Hindlimb muscle (tissue), 1 donor: ENCODE results near the gene BZW2. TPM values are rescaled to one million over a fixed set of nuclear protein-coding genes. Genes with fewer than 3 reads are reported as not detected.

Experiments used
- DNase-seq: peaks from one replicate; pipeline ENCODE4 v3.0.0-alpha.2; 2013
- polyA plus RNA-seq: library from polyadenylated mRNA; unstranded; fragments of 120-200 nt; gene quantifications from one replicate; pipeline ENCODE4 v1.2.1, GENCODE V29; 2013; ENCODE audit not compliant: insufficient read length

BZW2 gene
- polyA plus RNA-seq, 1 donor = 142 TPM

DNA sequence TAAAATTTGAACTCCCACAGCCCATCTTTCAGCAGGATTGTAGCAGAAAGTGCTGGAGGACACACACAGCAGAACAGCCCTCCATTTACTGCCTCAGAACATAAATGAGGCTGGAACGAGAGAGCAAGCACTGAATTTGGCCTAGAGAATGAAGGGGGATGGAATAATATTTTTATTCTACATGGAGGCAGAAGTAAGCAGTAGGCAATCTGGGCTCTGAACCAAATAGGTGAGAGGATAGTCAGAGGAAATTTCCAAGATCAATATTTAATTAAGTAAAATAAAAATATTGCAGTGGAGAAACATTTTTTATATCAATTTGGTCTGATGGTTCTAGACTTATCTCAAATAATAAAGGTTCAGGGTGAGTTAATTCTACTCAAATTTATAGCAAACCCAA lies 78.4 kb downstream of the BZW2 start:
- DNase-seq = no peak

DNA sequence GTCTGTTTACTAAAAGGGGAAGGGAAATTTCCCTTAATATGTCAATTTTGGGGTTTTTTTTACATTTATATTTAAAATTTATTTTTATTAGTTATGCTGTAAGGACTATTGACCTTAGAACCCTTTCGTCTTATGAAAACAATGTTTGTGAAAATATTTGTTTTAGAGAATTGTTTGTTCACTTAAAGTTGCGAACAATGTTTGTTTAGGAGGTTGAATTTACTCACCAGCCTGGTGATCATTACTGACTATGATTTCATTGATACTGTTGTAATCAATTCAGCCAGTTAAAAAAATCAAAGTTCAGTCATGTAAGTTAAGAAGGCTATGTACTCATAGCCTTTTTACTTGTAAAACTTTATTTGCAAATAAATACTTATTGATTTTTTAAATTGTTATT lies 80.2 kb downstream of the BZW2 start:
- DNase-seq = no peak

DNA sequence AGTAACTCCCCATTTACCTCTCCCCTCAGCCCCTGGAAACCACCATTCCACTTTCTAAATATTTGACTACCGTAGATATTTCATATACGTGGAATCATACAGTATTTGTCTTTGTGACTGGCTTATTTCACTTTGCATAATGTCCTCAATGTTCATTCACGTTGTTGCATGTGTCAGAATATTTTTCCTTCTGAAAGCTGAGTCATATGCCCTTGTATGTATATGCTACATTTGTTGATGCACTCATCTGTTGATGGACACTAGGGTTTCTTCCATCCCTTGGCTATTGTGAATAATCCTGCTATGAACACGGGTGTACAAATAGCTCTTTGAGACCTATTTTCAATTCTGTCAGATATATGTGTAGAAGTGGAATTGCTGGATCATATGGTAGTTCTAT lies 81.8 kb downstream of the BZW2 start:
- no peak for DNase-seq

DNA sequence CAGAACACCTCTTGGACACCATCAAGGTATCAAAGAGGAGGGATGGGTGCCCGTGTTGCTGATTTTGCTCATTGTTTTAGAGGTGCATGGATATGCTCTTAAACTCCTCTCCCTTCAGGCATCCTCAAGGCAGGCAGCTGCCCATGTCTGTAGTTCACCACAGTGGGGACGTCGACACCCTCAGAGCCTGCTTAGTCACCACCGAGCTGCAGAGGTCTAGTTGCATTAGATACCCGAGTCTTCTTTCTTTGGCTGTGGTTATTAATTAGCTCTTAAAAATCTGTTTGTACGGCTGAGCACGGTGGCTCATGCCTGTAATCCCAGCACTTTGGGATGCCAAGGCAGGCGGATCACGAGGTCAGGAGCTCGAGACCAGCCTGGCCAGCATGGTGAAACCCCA lies 82.8 kb downstream of the BZW2 start:
- DNase-seq = no peak

DNA sequence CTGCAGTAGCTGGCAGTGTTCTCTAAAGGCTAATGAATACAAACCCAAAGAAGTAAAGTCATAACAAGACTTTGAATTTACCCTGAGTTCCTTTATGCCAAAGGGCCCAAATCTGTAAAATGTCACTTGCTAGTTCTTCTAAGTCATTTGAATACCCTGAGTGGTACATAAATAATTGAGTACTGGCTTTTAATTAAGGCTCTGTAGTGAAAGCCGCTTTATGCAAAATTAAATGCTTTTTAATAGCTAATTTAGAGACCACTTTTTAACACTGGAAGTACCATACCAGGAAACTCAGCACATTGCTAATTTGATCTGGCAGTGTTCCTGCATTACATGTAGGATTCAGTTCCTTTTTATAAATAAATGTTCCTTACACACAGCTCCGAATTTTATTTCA lies 83.6 kb downstream of the BZW2 start:
- no peak for DNase-seq

DNA sequence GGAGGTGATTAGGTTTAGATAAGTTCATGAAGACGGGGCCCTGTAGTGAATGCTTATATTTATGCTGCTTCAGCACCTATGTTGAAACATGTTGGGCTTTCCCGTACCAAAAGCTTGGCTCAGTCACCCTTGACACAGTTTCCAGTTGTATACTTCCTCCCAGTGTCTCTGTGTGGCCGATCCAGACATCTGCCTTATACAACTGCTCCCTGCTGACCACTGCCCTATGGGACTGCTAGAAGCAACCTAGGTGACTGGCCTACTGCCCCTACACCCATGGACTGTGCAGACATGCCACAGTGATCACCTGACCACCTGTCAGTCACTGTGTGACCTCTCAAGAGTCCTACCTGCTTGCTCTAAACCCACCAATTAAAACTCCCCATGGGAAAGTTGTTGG lies 85.0 kb downstream of the BZW2 start:
- DNase-seq = no peak

DNA sequence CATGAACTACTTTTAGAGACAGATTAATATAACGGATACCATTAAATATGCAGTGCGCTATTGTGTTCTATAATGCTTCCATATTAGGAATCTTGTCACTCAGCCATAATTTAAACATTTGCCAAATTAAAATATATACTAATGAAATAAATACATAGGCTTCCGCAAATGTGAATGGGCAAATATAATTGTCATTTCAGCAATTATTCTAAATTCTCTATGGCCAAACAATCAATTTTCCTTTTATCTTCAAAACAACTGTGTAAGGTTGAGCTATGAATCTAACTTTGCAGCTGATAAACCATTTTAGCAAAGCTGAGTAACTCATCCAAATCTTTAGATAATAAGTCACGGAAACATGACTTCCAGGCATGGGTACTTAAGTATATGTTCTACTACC lies 86.8 kb downstream of the BZW2 start:
- DNase-seq = no peak

DNA sequence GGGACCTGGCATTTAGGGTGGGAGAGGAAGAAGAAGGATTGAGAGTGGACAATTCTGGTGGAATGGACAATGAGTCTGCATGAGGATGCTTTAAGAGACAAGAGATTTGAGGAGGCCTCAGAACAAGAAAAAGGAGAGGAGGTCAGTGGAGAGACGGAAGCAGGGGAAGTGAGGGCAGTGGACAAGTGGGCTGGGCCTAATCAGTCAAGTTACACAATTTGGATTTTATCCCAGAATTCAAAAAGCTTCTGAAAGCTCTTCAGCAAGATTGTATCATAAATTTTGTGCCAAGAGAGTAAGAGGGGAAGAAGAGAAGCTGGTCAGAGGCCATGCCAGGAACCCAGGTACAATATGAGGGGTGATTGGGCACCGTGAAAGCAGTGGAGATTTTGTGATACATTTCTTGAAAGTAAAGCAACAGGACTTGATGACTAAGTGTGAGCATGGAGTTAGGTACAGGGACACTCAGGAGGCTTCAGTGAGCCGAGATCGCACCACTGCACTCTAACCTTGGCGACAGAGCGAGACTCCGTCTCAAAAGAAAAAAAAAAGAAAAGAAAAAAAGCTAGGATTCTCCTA lies 88.3 kb downstream of the BZW2 start:
- DNase-seq = no peak

DNA sequence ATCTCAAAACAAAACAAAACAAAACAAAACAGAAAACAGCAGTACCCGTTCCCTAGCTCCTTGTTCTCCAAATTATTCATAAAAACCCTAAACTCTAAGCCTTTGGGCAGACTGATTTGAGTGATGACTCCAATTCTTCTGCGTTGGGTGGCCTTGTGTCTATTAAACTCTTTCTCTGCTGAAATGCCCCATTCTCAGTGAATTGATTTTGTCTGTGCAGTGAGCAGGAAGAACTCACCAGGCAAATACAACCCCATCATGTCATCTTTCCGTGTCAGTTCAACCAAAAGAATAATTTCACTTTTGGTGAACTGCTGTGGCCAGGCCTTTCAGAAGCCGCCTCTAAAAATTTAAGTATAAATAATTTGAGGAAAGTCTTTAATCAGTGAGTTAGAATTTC lies 89.0 kb downstream of the BZW2 start:
- DNase-seq = no peak

DNA sequence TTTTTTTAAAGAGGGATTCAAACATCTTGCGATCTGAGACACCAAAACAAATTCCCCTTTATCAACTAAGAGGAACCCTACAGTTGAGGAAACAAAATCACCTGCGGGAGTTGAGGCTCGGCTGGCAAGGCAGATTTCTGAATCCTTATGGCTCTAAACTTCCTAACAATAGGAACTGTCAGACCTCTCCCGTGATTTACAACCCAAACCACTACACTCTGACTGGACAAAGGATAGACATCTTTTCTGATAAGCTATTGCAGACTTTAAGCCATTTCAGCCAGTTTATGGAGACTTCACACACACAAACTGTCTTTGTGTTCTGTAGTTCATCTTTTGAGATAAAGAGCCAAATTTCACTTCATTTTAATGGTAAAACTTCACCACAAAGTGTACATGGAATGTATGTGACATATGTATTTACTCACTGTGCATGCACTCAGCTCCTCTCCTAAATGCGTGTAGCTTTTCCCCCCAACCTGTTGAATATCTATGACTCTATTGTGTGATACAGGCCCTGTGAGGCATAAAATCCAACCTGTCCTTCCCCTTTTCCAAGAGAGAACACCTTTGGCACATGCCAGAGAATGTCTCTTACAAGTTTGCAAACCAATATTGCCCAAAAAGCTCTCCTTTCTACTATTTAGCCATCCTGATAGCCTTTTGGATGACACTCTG lies 92.2 kb downstream of the BZW2 start:
- DNase-seq = no peak

DNA sequence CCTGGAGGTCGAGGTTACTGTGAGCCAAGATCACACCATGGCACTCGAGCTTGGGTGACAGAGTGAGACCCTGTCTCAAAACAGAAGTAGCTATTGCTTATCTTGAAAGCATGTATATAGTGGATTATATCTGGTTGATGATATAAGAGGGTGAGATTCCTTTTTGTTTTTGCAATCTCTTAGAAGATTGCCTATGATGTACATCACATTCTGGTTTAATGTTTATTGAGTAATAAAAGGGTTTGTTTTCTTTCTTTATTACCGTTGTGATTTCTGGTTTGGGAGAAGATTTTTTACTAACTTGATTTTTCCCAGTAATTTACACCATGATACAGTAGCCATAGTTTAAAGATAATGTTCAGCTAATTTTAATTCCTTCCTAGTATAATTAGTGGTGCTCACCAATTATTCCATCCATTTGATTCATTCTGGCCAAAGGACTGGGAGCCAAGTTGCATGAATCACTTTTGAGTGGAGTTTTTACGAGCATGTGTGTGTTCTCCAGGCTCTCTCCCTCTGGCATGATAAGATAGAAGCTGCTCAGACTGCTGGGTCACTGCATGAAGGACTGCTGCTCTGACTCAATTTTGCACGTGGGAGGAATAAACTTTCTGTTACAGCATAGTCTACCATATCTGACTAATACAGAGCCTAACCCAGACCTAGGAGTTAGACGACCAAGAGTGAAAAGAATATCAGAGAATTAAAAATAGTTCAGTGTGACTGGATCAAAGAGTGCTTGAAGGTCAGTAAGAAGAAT lies 94.1 kb downstream of the BZW2 start:
- DNase-seq = no peak

DNA sequence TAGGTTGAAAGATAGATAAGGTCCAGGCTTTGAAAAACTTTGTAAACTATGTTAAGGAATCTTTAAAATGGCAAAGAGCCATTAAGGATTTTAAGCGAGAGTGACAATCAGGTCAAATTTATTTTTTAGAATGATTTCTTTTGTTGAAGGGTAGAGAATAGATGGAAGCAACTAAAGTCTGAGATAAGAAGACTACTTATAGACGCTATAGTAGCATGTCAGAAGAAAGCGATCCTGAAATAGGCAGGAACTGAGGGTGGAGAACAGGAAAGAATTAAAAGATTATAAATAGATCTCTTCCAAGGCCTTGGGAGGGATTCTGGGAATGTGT lies 94.6 kb downstream of the BZW2 start:
- no peak for DNase-seq

DNA sequence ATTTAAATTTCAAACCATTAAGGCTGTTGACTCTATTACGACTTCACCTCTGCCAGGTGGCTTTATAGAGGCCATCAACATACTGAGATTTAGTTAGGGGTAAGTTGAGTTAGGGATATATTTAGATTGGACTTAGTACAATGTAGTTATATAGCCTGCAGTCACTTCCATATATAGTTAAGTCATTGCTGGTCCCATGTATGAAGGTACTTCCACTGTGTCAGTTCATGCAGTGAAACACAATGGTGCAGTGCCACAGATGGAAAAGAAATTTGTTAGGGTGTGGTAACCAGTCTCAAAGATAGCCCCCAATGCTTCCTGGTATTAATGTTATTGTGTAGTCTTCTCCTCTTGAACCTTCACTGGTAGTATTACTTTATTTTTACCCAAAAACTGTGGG lies 95.0 kb downstream of the BZW2 start:
- no peak for DNase-seq

DNA sequence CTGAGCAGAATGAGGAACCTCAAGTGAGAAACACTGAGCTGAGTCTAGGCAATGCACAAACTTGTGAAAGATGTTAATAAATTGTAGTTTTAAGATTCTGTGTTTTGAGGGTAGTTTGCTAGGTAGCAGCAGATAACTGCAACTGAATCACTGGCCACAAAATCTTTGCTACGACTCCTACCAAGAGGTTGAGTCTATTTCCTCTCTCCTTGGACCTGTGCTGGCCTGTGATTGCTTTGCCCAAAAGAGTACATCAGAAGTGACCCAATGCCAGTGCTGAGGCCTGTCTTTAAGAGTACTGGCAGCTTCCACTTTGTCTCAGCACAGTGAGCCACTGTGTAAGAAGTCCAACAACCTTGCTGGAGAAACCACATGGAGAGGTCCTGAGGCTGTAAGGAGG lies 95.7 kb downstream of the BZW2 start:
- no peak for DNase-seq

DNA sequence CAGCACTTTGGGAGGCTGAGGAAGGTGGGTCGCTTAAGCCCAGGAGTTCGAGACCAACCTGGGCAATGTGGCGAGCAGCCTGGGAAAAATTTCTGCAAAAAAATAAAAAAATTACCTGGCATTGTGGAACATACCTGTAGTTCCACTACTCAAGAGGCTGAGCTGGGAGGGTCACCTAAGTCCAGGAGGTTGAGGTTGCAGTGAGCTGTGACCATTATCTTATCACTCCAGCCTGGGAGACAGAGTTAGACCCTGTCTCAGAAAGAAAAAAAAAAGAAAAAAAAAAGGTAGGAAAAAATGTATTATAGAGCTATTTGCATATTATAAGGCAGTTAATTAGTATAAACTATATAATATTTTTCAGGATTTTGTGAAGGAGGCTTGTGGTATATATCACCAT lies 96.6 kb downstream of the BZW2 start:
- DNase-seq = no peak

DNA sequence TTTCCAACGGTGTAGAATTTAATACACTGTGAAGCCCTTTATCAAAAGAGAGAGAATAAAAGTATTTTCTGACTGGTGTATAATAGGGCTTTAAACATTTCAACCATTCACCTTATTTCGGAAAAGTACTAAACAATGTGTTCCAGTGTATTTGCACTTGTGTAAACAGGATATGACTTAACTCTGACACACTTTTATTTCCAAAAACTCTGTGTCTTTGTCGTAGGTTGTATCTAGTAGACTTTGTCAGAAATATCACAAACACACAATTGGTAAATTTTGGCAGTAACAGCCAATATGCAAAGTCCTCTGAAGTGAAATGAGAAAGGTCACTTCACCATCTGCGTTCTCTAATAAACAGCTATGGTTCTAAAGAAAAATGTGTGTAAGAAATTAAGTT lies 97.3 kb downstream of the BZW2 start:
- DNase-seq = no peak

DNA sequence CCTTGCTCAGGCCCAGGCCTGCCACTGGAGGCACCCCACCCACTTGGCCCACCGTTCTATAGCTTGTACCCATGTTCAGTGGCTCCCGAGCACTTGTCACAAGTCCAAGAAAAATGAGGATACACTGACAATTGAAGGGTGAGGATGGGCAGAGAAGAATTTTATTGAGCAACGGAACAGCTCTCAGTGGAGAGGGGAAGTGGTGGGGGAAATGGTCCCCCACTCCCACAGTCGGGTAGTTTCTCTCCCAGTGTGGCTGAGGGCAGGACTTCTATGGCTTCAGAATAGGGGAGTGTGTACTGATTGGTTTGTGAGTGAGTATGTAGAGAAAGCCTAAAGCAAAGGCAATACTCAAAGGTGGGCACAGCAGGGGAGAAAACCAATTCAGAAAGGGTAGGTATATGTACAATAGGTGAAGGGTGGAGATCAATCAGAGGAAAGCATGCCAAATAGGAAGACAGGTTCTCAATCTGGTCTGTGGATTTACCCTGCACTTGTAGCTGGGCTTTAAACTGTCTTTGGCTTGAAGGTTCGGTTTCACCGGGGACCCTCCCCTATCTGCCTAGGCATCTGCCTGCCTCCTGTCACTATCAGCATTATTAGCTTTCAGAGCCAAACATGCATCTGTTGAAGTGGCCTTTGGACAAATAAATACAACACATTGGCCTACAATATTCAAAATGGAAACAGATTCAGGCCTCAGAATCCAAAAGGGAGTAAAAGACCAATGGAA lies 98.7 kb downstream of the BZW2 start:
- DNase-seq = no peak

DNA sequence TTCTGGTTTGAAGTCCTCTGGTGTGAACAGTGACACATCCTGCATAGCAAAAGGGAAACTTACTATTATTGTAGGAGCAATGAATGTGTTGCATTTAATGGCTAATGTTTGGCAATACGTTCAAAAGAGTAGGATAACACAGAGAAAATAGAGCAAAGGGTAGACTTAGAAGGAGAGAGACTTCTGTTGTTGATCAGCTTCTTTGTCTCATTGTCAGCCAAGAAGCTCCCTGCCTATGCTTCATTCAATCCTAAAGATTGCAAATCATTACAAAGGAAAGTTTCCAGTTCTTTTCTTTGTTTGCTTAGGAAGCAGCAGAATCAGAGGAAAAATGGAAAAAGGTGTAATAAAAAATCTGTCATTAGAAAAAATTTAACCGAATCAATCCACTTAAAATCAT lies 99.7 kb downstream of the BZW2 start:
- DNase-seq = no peak

DNA sequence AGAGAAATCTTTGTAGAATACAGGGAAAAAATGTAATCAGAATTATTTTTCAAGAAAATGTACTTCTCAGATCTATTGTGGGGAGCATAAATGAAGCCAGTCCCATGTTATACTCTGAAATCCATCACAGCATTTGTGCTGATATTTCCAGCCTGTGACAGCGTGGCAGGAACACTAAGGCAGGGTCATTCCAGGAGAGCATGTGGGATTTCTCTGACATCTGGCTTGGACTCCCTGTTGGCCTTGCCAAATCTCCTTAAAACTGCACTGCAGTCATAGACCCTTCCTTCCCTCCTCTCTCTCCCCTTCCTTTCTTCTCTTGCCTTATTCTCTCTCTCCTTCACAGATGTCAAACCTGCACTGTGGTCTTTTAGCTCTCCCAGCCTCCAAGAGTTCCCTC lies 101.1 kb downstream of the BZW2 start:
- peak; percentile 35 for DNase-seq

DNA sequence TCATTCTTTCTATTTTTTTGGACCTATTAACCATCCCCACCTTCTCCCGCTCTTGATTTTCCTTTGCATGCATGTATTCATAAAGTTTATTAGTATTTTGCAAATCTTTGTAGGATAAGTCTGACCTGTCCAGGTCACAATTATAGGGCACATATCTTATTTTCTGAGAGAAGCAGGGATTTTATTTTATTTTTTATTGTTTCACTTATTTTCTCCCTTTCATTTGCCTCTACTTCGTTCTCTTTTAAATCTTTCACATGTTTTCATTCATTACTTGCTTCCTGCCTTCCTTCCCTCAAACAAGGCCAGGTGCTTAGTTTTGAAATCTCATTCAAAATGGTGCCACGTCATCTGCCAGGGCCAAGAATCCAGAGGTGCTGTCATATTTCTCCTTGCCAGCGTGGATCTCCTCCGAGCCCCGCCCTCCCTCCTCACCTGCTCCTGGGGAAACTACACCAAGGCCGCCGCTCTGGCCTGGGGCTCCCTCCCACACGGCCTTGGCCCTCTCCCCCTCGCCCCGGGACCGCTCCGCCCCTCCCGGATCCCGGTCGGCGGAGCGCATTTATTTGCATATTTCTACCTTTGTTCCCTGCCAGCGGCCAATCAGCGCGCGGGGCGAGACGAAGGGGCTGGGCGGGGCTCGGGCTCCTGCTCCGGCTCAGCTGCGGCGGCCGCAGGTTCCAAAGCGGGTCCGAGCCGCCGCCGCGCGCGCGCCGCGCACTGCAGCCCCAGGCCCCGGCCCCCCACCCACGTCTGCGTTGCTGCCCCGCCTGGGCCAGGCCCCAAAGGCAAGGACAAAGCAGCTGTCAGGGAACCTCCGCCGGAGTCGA lies 107.3 kb downstream of the BZW2 start, which contains the start of gene TSPAN13:
Gene TSPAN13 (plus strand): TSS at position 654 of the 830 bp plus-strand sequence. CDS start 213 bp downstream, outside the sequence.
- peak; percentile 48 for DNase-seq

DNA sequence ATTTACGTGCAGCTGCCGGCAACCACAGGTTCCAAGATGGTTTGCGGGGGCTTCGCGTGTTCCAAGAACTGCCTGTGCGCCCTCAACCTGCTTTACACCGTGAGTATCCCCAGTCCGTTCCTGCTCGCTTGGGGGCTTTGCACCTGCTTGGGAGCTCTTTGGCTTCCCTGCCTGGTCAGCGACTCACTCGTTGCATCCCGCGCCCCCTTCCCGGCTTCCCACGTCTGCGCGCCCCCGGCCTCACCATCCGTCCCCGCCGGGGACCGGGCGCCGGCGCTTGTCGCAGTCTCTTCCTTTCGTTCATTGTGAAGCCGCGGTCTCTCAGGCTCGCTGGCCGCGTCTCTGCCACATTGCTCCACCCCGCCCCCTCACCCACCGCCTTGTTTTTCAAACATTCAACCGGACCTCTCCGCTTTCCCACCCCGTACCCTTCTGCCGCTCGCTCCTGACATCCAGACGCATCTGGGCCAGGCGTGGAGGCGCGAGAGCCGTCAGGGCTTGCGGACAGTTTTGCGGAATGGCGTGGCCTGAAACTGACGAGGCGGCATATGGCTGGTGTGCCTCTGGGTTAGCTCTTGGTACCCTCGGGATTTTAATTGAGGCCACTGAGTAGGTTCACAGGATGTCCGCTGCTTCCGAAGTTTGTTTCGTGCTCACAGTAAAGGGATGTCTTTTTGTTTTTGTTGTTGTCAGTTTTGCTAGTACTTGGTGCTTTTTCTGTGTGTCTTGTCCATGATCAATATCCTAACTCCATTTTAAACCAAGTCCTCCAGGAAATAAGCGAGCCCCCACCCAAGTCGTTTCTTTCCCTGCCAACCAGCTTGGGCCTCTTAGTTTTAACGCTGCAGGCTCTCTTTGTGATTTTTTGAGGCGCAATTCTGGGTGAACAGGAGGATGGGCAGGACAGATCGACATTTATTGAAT lies 108.2 kb downstream of the BZW2 start:
- DNase-seq = peak; percentile 19
